ENCODE results near the gene ARID5A. TPM values are rescaled to one million over a fixed set of nuclear protein-coding genes. Genes with fewer than 3 reads are reported as not detected.
A peak's percentile ranks its signal among the peaks of the same experiment; 100 is the strongest.
"Not testable (repeated sequence)": the region's sequence is repeated elsewhere in the genome, so short reads cannot be mapped to it uniquely, and the experiment has no call there.

Gene ARID5A
- polyA plus RNA-seq, 3 donors: 27.8 to 38.8 (median 37.7) TPM

GRCh38 chr2:96495982-96496629, 40.4 kb upstream of the ARID5A start:
- no peak overlapping the region for H3K4me3 Mint-ChIP-seq
- DNase-seq: no peak
- no peak overlapping the region for H3K4me2 ChIP-seq (replicated peaks; ENCODE audit: extremely low read depth, low read length, poor library complexity, severe bottlenecking)
- no peaks in the 10 kb centered on the region for H3K4me1 Mint-ChIP-seq
- H3K9ac ChIP-seq (ENCODE audit: insufficient read depth, low read length, poor library complexity, severe bottlenecking): no peak overlapping the region
- H4K20me1 ChIP-seq (ENCODE audit: insufficient read depth, low read length): no peaks in the 10 kb centered on the region
- H3K9me3 ChIP-seq (replicated peaks in 1 of 2; ENCODE audit: control insufficient read depth in 1 of 2, insufficient read depth in 1 of 2, low read length in 2 of 2): peaks cover 3 to 5% of the 10 kb centered on the region in 2 donors
- no peaks in the 10 kb centered on the region for H3K79me2 ChIP-seq (ENCODE audit: insufficient read depth, low read length)
- no peaks in the 10 kb centered on the region for H3K36me3 Mint-ChIP-seq
- no peak overlapping the region for H3K27ac ChIP-seq (ENCODE audit: low read depth in 1 of 2, low read length in 2 of 2)
- H3K27me3 Mint-ChIP-seq (ENCODE audit: low read depth in 3 of 3): peaks cover under 1 to 24% (median 14%) of the 10 kb centered on the region in 3 donors
- H3K9me3 Mint-ChIP-seq: peaks cover 8 to 23% (median 11%) of the 10 kb centered on the region in 7 donors
- H3K4me3 ChIP-seq (replicated peaks in 1 of 3; ENCODE audit: low read depth in 2 of 3, low read length in 3 of 3): no peak overlapping the region
- H3K27me3 ChIP-seq (ENCODE audit: control insufficient read depth in 2 of 2, insufficient read depth in 2 of 2, low read length in 2 of 2): no peaks in the 10 kb centered on the region
- no peaks in the 10 kb centered on the region for H3K4me1 ChIP-seq (ENCODE audit: control insufficient read depth in 1 of 2, insufficient read depth in 2 of 2, low read length in 2 of 2)
- no peak overlapping the region for H3K27ac Mint-ChIP-seq
- 98% methylated on average over 5 of the region's 6 CpGs for WGBS (ENCODE audit: insufficient coverage)
- intact Hi-C loops (cut with micrococcal nuclease): no loop called here
- H2AFZ ChIP-seq (ENCODE audit: insufficient read depth, low read depth, low read length, poor library complexity, severe bottlenecking): no peak overlapping the region
- no peaks in the 10 kb centered on the region for H3K36me3 ChIP-seq (replicated peaks in 1 of 2; ENCODE audit: control insufficient read depth in 1 of 2, insufficient read depth in 2 of 2, low read length in 2 of 2)
- no peak for TF ChIP-seq CTCF (IDR thresholded peaks at IDR 0.05)

GRCh38 chr2:96498021-96498431, 38.5 kb upstream of the ARID5A start:
- peaks cover 7% of the 10 kb centered on the region for H3K4me1 Mint-ChIP-seq
- H3K9me3 Mint-ChIP-seq: peaks cover 8 to 25% (median 11%) of the 10 kb centered on the region in 7 donors
- Histone ChIP-seq H3K9ac (ENCODE audit: insufficient read depth, low read length, poor library complexity, severe bottlenecking) (no peak overlapping the region), H4K20me1 (ENCODE audit: insufficient read depth, low read length) (no peaks in the 10 kb centered on the region), H3K4me3 (replicated peaks in 1 of 3; ENCODE audit: low read depth in 2 of 3, low read length in 3 of 3) (no peak overlapping the region), H3K27ac (ENCODE audit: low read depth in 1 of 2, low read length in 2 of 2) (no peak overlapping the region), H2AFZ (ENCODE audit: insufficient read depth, low read depth, low read length, poor library complexity, severe bottlenecking) (no peak overlapping the region), H3K27me3 (ENCODE audit: control insufficient read depth in 2 of 2, insufficient read depth in 2 of 2, low read length in 2 of 2) (no peaks in the 10 kb centered on the region), H3K4me1 (ENCODE audit: control insufficient read depth in 1 of 2, insufficient read depth in 2 of 2, low read length in 2 of 2) (peaks cover 0 to 9% of the 10 kb centered on the region in 2 donors), H3K9me3 (replicated peaks in 1 of 2; ENCODE audit: control insufficient read depth in 1 of 2, insufficient read depth in 1 of 2, low read length in 2 of 2) (peaks cover 3 to 5% of the 10 kb centered on the region in 2 donors), H3K4me2 (replicated peaks; ENCODE audit: extremely low read depth, low read length, poor library complexity, severe bottlenecking) (no peak overlapping the region), H3K79me2 (ENCODE audit: insufficient read depth, low read length) (no peaks in the 10 kb centered on the region), H3K36me3 (replicated peaks in 1 of 2; ENCODE audit: control insufficient read depth in 1 of 2, insufficient read depth in 2 of 2, low read length in 2 of 2) (no peaks in the 10 kb centered on the region)
- no peak overlapping the region for H3K4me3 Mint-ChIP-seq
- DNase-seq: no peak
- H3K27ac Mint-ChIP-seq: no peak overlapping the region
- no peak for TF ChIP-seq CTCF (IDR thresholded peaks at IDR 0.05)
- intact Hi-C loops (cut with micrococcal nuclease): no loop called here
- H3K27me3 Mint-ChIP-seq (ENCODE audit: low read depth in 3 of 3): peaks cover 3 to 24% (median 17%) of the 10 kb centered on the region in 3 donors
- no peaks in the 10 kb centered on the region for H3K36me3 Mint-ChIP-seq
- 79% methylated on average over 12 of the region's 12 CpGs for WGBS (ENCODE audit: insufficient coverage)

GRCh38 chr2:96498611-96499010, 37.9 kb upstream of the ARID5A start:
- H3K27ac ChIP-seq (ENCODE audit: low read depth in 1 of 2, low read length in 2 of 2); H3K4me3 Mint-ChIP-seq; H2AFZ ChIP-seq (ENCODE audit: insufficient read depth, low read depth, low read length, poor library complexity, severe bottlenecking); H3K4me1 ChIP-seq (ENCODE audit: control insufficient read depth in 1 of 2, insufficient read depth in 2 of 2, low read length in 2 of 2); H3K27me3 ChIP-seq (ENCODE audit: control insufficient read depth in 2 of 2, insufficient read depth in 2 of 2, low read length in 2 of 2); H3K4me2 ChIP-seq (replicated peaks; ENCODE audit: extremely low read depth, low read length, poor library complexity, severe bottlenecking); H3K9ac ChIP-seq (ENCODE audit: insufficient read depth, low read length, poor library complexity, severe bottlenecking); H3K4me1 Mint-ChIP-seq; H3K79me2 ChIP-seq (ENCODE audit: insufficient read depth, low read length); H3K9me3 ChIP-seq (replicated peaks in 1 of 2; ENCODE audit: control insufficient read depth in 1 of 2, insufficient read depth in 1 of 2, low read length in 2 of 2); H4K20me1 ChIP-seq (ENCODE audit: insufficient read depth, low read length); DNase-seq; H3K36me3 Mint-ChIP-seq; intact Hi-C loops (cut with micrococcal nuclease); H3K36me3 ChIP-seq (replicated peaks in 1 of 2; ENCODE audit: control insufficient read depth in 1 of 2, insufficient read depth in 2 of 2, low read length in 2 of 2); H3K4me3 ChIP-seq (replicated peaks in 1 of 3; ENCODE audit: low read depth in 2 of 3, low read length in 3 of 3): not testable (repeated sequence)
- peaks cover 8 to 20% (median 11%) of the 10 kb centered on the region in 7 donors for H3K9me3 Mint-ChIP-seq
- H3K27me3 Mint-ChIP-seq (ENCODE audit: low read depth in 3 of 3): peaks cover 3 to 24% (median 15%) of the 10 kb centered on the region in 3 donors
- peak overlapping the region in 1 of 7 donors; percentile 42 for H3K27ac Mint-ChIP-seq
- WGBS (ENCODE audit: insufficient coverage): 100% methylated on average over 1 of the region's 6 CpGs
